PC-3 (cell line): ENCODE results near the gene EARS2.

ENCODE experiments used
- EZH2 ChIP-seq: fragments of 300-600 bp; sonication (generic); IDR thresholded peaks from one replicate; pipeline ENCODE4 v1.6.1; 2017; ENCODE audit warnings: antibody characterized with exemption, mild to moderate bottlenecking, low read length; ENCODE audit not compliant: unreplicated experiment
- TF ChIP-seq, protein P1 (sequence below): fragments of 300-600 bp; sonication (generic); conservative IDR thresholded peaks from 2 replicates; pipeline ENCODE4 v1.5.1; 2017; ENCODE audit warnings: antibody characterized with exemption, low read depth, mild to moderate bottlenecking, low read length

DNA sequence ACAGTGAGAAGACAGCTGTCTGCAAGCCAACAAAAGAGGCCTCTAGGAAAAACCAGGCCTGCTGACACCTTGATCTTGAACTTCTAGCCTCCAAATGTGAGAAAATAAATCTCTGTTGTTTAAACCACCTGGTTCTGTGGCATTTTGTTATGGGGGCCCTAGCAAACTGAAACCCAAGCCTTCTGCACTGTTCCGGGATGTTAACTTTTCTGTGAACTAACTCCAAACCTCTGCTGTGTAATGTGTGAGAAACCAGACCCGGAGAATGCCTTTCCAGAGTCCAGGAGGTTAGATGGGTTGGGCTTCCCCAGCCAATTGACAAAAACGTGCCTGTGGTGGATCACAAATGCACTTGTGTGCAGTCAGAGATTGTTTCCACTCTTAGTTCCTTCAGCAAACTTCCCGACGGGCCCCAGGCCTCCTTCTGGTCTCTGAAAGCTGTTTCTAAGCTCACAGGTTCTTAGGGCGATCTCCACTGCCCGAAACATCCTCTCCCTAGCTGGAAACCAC lies 33.2 kb downstream of the EARS2 start:
- TF ChIP-seq, protein P1, sequence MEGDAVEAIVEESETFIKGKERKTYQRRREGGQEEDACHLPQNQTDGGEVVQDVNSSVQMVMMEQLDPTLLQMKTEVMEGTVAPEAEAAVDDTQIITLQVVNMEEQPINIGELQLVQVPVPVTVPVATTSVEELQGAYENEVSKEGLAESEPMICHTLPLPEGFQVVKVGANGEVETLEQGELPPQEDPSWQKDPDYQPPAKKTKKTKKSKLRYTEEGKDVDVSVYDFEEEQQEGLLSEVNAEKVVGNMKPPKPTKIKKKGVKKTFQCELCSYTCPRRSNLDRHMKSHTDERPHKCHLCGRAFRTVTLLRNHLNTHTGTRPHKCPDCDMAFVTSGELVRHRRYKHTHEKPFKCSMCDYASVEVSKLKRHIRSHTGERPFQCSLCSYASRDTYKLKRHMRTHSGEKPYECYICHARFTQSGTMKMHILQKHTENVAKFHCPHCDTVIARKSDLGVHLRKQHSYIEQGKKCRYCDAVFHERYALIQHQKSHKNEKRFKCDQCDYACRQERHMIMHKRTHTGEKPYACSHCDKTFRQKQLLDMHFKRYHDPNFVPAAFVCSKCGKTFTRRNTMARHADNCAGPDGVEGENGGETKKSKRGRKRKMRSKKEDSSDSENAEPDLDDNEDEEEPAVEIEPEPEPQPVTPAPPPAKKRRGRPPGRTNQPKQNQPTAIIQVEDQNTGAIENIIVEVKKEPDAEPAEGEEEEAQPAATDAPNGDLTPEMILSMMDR = no peak
- no peak for TF ChIP-seq EZH2
